HAP-1 (cell line): Measurements from ENCODE around the gene NLRP4.

Source experiments
- DNase-seq, 2 experiments: peaks; one replicate each; pipeline ENCODE4 v3.0.0-alpha.2; 2016 to 2020; ENCODE audit warnings: low spot score in 2 of 2
- H3K27me3 ChIP-seq: fragments of 250-450 bp; sonication (Bioruptor Pico); 2 replicates; pipeline ENCODE4 v1.5.1; 2020; ENCODE audit warnings: low read depth, mild to moderate bottlenecking, moderate library complexity
- H3K36me3 ChIP-seq: fragments of 250-450 bp; sonication (Bioruptor Pico); replicated peaks from 2 replicates; pipeline ENCODE4 v1.5.1; 2020; ENCODE audit warnings: mild to moderate bottlenecking
- H3K4me1 ChIP-seq: fragments of 250-450 bp; sonication (Bioruptor Pico); 2 replicates; pipeline ENCODE4 v1.5.1; 2020; ENCODE audit warnings: mild to moderate bottlenecking
- H3K4me3 ChIP-seq: fragments of 250-450 bp; sonication (Bioruptor Pico); 2 replicates; pipeline ENCODE4 v1.5.1; 2020; ENCODE audit warnings: mild to moderate bottlenecking, moderate library complexity
- H3K9me3 ChIP-seq: fragments of 250-450 bp; sonication (Bioruptor Pico); 2 replicates; pipeline ENCODE4 v1.5.1; 2020; ENCODE audit warnings: mild to moderate bottlenecking, moderate library complexity
- in situ Hi-C: fragments of 300-500 bp; cut with MboI; formaldehyde crosslinking; loops from 3 replicates; pipeline ENCODE4 v1.14.3; 2020; ENCODE audit warnings: low sequenced_read_pairs, inconsistent platforms, mixed read lengths

NLRP4 gene

DNA sequence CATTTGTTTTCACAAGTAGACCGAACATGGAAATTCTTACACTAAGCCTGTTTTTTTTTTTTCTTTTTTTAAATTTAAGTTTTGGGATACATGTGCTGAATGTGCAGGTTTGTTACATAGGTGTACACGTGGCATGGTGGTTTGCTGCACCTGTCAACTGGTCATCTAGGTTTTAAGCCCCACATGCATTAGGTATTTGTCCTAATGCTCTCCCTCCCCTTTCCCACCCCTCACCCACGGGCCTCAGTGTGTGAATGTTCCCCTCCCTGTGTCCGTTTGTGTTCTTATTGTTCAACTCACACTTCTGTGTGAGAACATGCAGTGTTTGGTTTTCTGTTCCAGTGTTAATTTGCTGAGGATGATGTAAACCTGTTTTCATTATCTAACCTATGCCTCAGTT is 2.6 kb downstream of the NLRP4 start:
- H3K4me3 ChIP-seq = no peak overlapping the region
- no peak for DNase-seq
- H3K4me1 ChIP-seq = no peaks in the 10 kb centered on the region
- in situ Hi-C loops = no loop called here
- no peaks in the 10 kb centered on the region for H3K27me3 ChIP-seq
- no peaks in the 10 kb centered on the region for H3K36me3 ChIP-seq
- no peaks in the 10 kb centered on the region for H3K9me3 ChIP-seq

DNA sequence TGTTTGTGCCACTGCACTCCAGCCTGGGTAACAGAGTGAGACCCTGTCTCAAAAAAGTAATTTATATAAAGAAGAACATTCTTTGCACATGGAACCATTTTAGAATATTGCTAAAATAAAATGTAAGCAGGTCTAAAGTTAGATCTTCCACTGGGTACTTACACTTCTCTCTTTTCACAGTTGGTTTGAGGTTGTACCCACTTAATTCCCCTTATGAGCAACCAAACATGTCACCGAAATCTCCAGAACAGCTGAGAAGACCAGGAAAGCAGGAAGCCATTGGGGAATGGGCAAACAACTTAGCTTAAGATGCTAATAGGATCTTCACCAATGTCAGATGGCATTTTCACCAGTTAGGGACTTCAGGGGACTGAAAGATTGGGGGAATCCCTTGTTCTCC is 18.8 kb downstream of the NLRP4 start:
- Histone ChIP-seq H3K4me3 (no peak overlapping the region), H3K36me3 (no peaks in the 10 kb centered on the region), H3K27me3 (no peaks in the 10 kb centered on the region), H3K9me3 (0 out of 2 replicates have a peak, but pooled peaks cover 2% of the 10 kb centered on the region), H3K4me1 (no peaks in the 10 kb centered on the region)
- DNase-seq = no peak
- in situ Hi-C loops = no loop called here

DNA sequence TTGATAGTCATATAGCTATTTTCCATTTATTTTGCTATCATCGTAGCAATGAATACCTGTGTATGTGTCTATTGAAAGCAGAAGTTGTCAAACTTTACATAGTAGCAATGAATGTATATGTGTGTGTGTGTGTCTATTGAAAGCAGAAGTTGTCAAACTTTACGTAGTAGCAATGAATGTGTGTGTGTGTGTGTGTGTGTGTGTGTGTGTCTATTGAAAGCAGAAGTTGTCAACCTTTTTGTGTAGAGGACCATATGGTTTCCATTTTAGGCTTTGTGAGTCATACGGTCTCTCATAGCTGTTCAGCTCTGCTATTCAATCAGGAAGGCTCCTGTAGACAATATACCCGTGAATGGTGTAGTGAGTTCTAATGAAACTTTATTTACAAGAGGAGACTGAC is 20.8 kb downstream of the NLRP4 start:
- DNase-seq = no peak
- H3K27me3 ChIP-seq = no peaks in the 10 kb centered on the region
- H3K36me3 ChIP-seq = no peaks in the 10 kb centered on the region
- no peaks in the 10 kb centered on the region for H3K4me1 ChIP-seq
- in situ Hi-C loops = no loop called here
- H3K4me3 ChIP-seq = no peak overlapping the region
- H3K9me3 ChIP-seq = 0 out of 2 replicates have a peak, but pooled peaks cover 2% of the 10 kb centered on the region

DNA sequence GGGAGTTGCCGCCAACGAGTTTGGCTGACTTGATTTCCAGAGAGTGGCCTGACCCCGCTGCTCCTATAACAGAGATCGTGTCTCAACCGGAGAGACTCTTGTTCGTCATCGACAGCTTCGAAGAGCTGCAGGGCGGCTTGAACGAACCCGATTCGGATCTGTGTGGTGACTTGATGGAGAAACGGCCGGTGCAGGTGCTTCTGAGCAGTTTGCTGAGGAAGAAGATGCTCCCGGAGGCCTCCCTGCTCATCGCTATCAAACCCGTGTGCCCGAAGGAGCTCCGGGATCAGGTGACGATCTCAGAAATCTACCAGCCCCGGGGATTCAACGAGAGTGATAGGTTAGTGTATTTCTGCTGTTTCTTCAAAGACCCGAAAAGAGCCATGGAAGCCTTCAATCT is 21.6 kb downstream of the NLRP4 start:
- H3K36me3 ChIP-seq = no peaks in the 10 kb centered on the region
- in situ Hi-C loops = no loop called here
- no peaks in the 10 kb centered on the region for H3K27me3 ChIP-seq
- no peaks in the 10 kb centered on the region for H3K4me1 ChIP-seq
- H3K9me3 ChIP-seq = 0 out of 2 replicates have a peak, but pooled peaks cover 2% of the 10 kb centered on the region
- no peak for DNase-seq
- no peak overlapping the region for H3K4me3 ChIP-seq

DNA sequence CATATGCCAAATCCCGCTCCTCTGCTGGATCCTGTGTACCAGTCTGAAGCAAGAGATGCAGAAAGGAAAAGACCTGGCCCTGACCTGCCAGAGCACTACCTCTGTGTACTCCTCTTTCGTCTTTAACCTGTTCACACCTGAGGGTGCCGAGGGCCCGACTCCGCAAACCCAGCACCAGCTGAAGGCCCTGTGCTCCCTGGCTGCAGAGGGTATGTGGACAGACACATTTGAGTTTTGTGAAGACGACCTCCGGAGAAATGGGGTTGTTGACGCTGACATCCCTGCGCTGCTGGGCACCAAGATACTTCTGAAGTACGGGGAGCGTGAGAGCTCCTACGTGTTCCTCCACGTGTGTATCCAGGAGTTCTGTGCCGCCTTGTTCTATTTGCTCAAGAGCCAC is 22.1 kb downstream of the NLRP4 start:
- Histone ChIP-seq H3K4me1 (no peaks in the 10 kb centered on the region), H3K36me3 (no peaks in the 10 kb centered on the region), H3K27me3 (no peaks in the 10 kb centered on the region), H3K9me3 (0 out of 2 replicates have a peak, but pooled peaks cover 2% of the 10 kb centered on the region), H3K4me3 (no peak overlapping the region)
- DNase-seq = no peak
- in situ Hi-C loops = no loop called here

DNA sequence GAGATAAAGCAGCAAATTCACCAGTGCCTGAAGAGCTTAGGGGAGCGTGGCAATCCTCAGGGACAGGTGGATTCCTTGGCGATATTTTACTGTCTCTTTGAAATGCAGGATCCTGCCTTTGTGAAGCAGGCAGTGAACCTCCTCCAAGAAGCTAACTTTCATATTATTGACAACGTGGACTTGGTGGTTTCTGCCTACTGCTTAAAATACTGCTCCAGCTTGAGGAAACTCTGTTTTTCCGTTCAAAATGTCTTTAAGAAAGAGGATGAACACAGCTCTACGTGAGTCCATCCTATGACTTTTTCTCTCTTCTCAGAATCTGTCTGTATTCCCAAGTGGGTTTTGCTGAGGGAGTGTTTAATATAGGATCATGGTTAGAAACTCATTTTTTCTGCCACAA is 22.6 kb downstream of the NLRP4 start:
- Histone ChIP-seq H3K9me3 (0 out of 2 replicates have a peak, but pooled peaks cover 2% of the 10 kb centered on the region), H3K36me3 (no peaks in the 10 kb centered on the region), H3K4me1 (no peaks in the 10 kb centered on the region), H3K27me3 (no peaks in the 10 kb centered on the region), H3K4me3 (no peak overlapping the region)
- in situ Hi-C loops = no loop called here
- DNase-seq = no peak

DNA sequence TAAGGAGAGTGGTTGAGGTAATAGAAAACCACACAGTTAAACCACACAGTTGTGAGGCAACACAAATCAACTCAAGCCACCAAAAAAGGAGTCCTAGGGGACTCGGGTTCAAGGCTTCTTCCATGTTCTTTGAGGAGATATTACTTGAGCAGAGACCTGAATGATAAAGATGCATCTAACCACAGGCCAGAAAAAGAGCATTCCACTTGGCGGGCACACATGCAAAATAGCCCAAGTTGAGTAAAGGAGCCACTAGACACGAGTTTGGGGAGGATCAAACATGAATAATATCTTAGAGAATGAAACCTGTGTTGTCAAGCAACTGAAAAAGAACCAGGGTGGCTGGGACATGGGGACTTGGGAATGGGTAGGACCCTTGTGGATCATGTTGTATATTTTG is 30.2 kb downstream of the NLRP4 start:
- H3K27me3 ChIP-seq = no peaks in the 10 kb centered on the region
- H3K4me1 ChIP-seq = no peaks in the 10 kb centered on the region
- no peak for DNase-seq
- H3K4me3 ChIP-seq = no peak overlapping the region
- in situ Hi-C loops = no loop called here
- H3K9me3 ChIP-seq = no peaks in the 10 kb centered on the region
- H3K36me3 ChIP-seq = no peaks in the 10 kb centered on the region

DNA sequence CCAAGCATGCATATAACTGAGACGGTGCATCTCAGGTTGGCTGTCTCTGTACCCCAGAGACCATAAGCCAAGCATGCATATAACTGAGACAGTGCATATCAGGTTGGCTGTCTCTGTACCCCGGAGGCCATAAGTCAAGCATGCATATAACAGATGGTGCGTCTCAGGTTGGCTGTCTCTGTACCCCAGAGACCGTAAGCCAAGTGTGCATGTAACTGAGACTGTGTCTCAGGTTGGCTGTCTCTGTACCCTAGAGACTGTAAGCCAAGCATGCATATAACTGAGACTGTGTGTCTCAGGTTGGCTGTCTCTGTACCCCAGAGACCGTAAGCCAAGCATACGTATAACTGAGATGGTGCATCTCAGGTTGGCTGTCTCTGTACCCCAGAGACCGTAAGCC is 30.8 kb downstream of the NLRP4 start:
- DNase-seq = no peak
- in situ Hi-C loops = no loop called here
- Histone ChIP-seq H3K4me3 (no peak overlapping the region), H3K36me3 (no peaks in the 10 kb centered on the region), H3K9me3 (no peaks in the 10 kb centered on the region), H3K4me1 (no peaks in the 10 kb centered on the region), H3K27me3 (no peaks in the 10 kb centered on the region)

DNA sequence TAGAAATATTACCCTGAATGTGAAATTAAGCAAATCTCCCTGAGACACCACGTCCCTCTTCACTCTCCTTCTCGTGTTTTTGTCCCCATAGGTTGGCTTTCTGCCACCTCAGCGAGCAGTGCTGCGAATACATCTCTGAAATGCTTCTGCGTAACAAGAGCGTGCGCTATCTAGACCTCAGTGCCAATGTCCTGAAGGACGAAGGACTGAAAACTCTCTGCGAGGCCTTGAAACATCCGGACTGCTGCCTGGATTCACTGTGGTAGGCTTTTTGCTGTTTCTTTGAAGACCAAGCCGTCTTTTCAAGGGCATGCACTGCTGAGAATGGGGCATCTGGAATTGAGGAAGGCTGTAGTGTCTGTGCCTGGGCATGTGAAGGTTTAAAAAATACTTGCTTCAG is 34.4 kb downstream of the NLRP4 start:
- DNase-seq = no peak
- Histone ChIP-seq H3K4me3 (no peak overlapping the region), H3K4me1 (no peaks in the 10 kb centered on the region), H3K27me3 (no peaks in the 10 kb centered on the region), H3K36me3 (no peaks in the 10 kb centered on the region), H3K9me3 (no peaks in the 10 kb centered on the region)
- in situ Hi-C loops = no loop called here

DNA sequence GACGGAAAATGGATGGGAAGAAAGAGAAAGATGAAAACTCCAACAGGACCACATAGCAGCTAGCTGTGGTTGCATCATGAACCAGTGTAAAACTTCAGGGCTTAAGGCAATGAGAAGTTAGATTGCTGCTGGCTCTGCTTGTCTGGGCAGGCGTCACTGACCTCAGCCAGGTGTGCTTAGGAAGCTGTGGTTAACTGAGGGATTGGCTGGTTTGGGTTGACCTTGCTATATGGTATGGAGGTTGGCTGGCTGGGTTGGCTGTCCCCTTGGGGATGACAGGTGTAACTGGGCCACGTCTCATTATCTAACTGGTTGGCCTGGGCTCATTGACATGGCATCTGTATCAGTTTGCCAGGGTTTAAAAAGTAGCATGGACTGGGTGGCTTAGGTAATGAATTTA is 40.9 kb downstream of the NLRP4 start:
- no peaks in the 10 kb centered on the region for H3K27me3 ChIP-seq
- no peaks in the 10 kb centered on the region for H3K4me1 ChIP-seq
- in situ Hi-C loops = no loop called here
- H3K9me3 ChIP-seq = no peaks in the 10 kb centered on the region
- no peak overlapping the region for H3K4me3 ChIP-seq
- DNase-seq = no peak
- no peaks in the 10 kb centered on the region for H3K36me3 ChIP-seq

DNA sequence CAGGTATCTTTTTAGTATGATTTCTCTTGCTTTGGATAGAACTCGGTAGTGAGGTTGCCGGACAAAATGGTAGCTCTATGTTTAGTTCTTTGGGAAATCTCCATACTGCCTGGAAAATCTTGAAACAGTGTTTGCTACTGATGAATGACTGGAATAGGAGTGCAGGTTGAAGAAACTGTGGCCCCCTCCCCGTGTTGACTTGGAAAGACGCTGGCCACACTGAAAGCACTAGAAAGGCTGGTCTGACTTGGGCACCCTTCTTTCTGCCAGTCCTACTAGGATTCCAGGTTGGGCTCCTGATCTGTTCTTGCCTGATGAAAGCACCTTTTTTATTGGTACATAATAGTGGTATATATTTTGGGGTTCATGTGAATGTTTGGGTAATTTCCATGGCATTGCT is 46.3 kb downstream of the NLRP4 start:
- no peak for DNase-seq
- Histone ChIP-seq H3K36me3 (no peaks in the 10 kb centered on the region), H3K4me1 (no peaks in the 10 kb centered on the region), H3K27me3 (no peaks in the 10 kb centered on the region), H3K9me3 (no peaks in the 10 kb centered on the region; the same call in 1 of the 2 replicates), H3K4me3 (no peak overlapping the region)
- in situ Hi-C loops = no loop called here

DNA sequence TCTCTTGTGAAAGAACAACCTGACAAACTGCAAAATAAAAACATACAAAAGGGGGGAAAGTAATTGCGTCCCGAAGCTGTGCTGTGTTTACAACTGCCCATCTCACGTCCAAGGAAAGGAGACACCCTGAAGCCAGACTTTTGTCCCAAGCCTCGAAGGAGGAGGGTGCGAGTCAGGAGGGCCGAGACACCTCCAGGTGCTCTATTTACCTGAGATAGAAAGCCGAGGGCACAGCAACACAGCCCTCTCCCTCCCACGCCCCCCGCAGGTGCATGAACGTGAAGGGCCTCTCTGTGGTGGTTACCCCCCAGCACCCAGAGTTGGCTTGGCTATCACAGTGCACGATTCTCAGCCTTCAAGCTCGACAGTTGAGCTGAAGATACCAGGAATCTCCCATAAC is 62.6 kb downstream of the NLRP4 start:
- no peak for DNase-seq
- H3K4me3 ChIP-seq = no peak overlapping the region
- no peaks in the 10 kb centered on the region for H3K27me3 ChIP-seq
- no peaks in the 10 kb centered on the region for H3K4me1 ChIP-seq
- in situ Hi-C loops = no loop called here
- H3K36me3 ChIP-seq = no peaks in the 10 kb centered on the region
- no peaks in the 10 kb centered on the region for H3K9me3 ChIP-seq

DNA sequence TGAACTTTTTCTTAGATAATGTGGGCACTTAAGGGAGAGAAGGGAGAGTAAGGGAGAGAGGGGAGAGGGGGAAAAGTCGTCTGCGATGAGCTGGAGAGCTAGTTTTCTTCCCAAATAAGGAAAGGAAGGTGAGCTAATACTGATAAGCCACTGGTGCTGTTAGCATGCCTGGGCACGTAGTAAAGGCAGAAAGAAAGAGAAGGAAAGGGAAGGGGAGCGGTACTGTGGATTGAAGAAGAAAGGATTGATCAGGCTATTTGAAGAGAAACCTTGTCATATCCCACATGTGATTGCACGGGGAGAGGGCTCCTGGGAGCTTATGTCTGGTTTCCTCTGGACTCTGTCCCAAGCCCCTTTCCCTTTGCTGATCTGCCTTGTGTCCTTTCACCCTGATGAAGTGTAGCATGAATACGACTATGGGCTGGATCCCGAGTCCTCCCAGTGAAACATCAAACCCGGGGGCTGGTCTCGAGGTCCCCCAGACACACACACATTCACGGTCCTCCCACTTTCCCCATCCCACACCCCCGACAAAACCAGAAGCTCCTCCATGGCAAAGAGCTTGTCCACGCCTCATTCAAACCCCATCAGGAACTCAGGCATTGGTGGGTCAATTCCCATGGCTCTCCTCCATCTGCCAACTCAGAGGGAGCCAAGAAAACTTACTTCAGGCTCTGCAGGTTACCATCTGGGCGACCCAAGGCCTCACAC is 65.2 kb downstream of the NLRP4 start:
- no peaks in the 10 kb centered on the region for H3K4me1 ChIP-seq
- in situ Hi-C loops = no loop called here
- H3K4me3 ChIP-seq = no peak overlapping the region
- no peaks in the 10 kb centered on the region for H3K36me3 ChIP-seq
- H3K27me3 ChIP-seq = no peaks in the 10 kb centered on the region
- no peak for DNase-seq
- no peaks in the 10 kb centered on the region for H3K9me3 ChIP-seq

DNA sequence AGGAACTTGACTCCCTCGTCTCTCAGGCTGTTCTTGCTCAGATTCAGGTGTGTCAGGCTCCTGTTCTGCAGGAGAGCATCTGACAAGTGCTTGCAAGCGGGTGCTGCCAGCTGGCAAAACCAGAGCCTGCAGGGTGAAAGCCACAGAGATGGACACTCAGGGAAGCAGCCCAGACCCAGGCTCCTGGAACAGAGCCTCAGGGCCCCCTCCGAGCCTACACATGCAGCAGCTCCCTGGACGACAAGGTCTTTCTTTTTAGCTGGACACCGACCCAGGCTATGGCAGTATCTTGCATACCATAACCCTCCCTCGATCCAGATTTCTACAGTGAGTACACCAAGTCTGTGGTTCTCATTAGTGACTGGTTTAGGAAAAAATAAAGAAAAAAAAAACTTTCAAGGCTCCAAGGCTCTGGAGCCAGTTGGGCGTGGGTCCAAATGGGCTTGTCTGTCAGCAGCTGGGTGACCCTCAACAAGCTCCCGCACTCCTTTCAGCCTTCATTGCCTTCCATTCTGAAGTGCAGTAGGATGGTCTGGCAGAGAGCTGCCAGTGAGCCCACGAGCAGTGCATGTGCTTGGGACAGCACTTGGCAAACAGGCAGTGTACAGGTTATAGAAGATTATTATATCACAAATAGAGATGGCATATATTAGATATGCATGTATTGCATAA is 65.9 kb downstream of the NLRP4 start:
- in situ Hi-C loops = no loop called here
- no peaks in the 10 kb centered on the region for H3K36me3 ChIP-seq
- H3K9me3 ChIP-seq = no peaks in the 10 kb centered on the region
- no peak for DNase-seq
- H3K4me1 ChIP-seq = no peaks in the 10 kb centered on the region
- H3K27me3 ChIP-seq = no peaks in the 10 kb centered on the region
- H3K4me3 ChIP-seq = no peak overlapping the region
